IMR-90 (cell line): ENCODE data around the gene LLPH. TPM values are rescaled to one million over a fixed set of nuclear protein-coding genes. Genes with fewer than 3 reads are reported as not detected.

Experiments
- ATAC-seq: fragments of 200-7000 bp; cut with Tn5 transposase; 2 replicates; pipeline ENCODE4 v1.9.1; 2020; ENCODE audit warnings: low read depth, mild to moderate bottlenecking, moderate library complexity
- BruUV-seq: library from RNA; stranded (reverse); fragments of 400-500 nt; replicated peaks from 2 replicates; lab custom pipeline; 2021; lab: Mats Ljungman, UMichigan
- CTCF ChIA-PET: fragments of 300-600 bp; formaldehyde crosslinking; extraction: SDS; loops from one replicate; lab custom pipeline; 2021; ENCODE audit warnings: antibody characterized with exemption; lab: Yijun Ruan, JAX
- POLR2A ChIA-PET: fragments of 300-600 bp; sonication (Branson Sonifier 250); formaldehyde crosslinking; loops from one replicate; lab custom pipeline; 2022; ENCODE audit warnings: antibody characterized with exemption; ENCODE audit not compliant: unreplicated experiment; lab: Charles Lee
- DNase-seq: peaks from one replicate; pipeline ENCODE4 v3.0.0; 2013
- H2AFZ ChIP-seq: replicated peaks from 2 replicates; pipeline ENCODE3; 2013; ENCODE audit warnings: low read length, mild to moderate bottlenecking; ENCODE audit not compliant: poor library complexity
- H2AK5ac ChIP-seq: 2 replicates; pipeline ENCODE4 v1.6.1; 2013; ENCODE audit warnings: low read depth, low read length, inconsistent platforms
- H2AK9ac ChIP-seq: replicated peaks from 2 replicates; pipeline ENCODE3; 2013; ENCODE audit warnings: mild to moderate bottlenecking, low read depth, low read length, moderate library complexity; ENCODE audit not compliant: poor library complexity
- H2BK120ac ChIP-seq: 2 replicates; pipeline ENCODE4 v1.6.1; 2013; ENCODE audit warnings: low read depth, low read length, inconsistent platforms
- H2BK15ac ChIP-seq: 3 replicates; pipeline ENCODE4 v1.6.1; 2013; ENCODE audit warnings: low read depth, low read length, inconsistent platforms
- H2BK20ac ChIP-seq: 2 replicates; pipeline ENCODE4 v1.6.1; 2013; ENCODE audit warnings: low read depth, mild to moderate bottlenecking, inconsistent platforms, low read length, moderate library complexity
- H2BK5ac ChIP-seq: 2 replicates; pipeline ENCODE4 v1.6.1; 2013; ENCODE audit warnings: mild to moderate bottlenecking, low read depth, low read length, inconsistent platforms; ENCODE audit not compliant: poor library complexity, severe bottlenecking
- H3K14ac ChIP-seq: replicated peaks from 2 replicates; pipeline ENCODE4 v1.6.1; 2013; ENCODE audit warnings: low read depth, low read length, inconsistent platforms
- H3K18ac ChIP-seq: 2 replicates; pipeline ENCODE4 v1.6.1; 2013; ENCODE audit warnings: low read depth, low read length, control low read depth
- H3K23ac ChIP-seq: 2 replicates; pipeline ENCODE4 v1.6.1; 2013; ENCODE audit warnings: low read depth, low read length, inconsistent platforms
- H3K27ac ChIP-seq: 2 replicates; pipeline ENCODE4 v1.5.1; 2013; ENCODE audit warnings: mild to moderate bottlenecking, control low read depth, low read length; ENCODE audit not compliant: insufficient read depth
- H3K27me3 ChIP-seq: 2 replicates; pipeline ENCODE4 v1.6.1; 2013; ENCODE audit warnings: low read length; ENCODE audit not compliant: control insufficient read depth, insufficient read depth
- H3K36me3 ChIP-seq: 2 replicates; pipeline ENCODE4 v1.6.1; 2013; ENCODE audit warnings: low read length, mixed read lengths; ENCODE audit not compliant: control insufficient read depth, insufficient read depth
- H3K4ac ChIP-seq: 2 replicates; pipeline ENCODE4 v1.6.1; 2013; ENCODE audit warnings: low read depth, low read length, inconsistent platforms
- H3K4me1 ChIP-seq: 2 replicates; pipeline ENCODE4 v1.6.1; 2013; ENCODE audit warnings: low read length, mixed read lengths; ENCODE audit not compliant: control insufficient read depth, insufficient read depth
- H3K4me2 ChIP-seq: 2 replicates; pipeline ENCODE4 v1.6.1; 2013; ENCODE audit warnings: low read depth, mild to moderate bottlenecking, control low read depth, low read length, moderate library complexity
- H3K4me3 ChIP-seq: 2 replicates; pipeline ENCODE4 v1.5.1; 2013; ENCODE audit warnings: low read depth, mild to moderate bottlenecking, control low read depth, low read length, moderate library complexity; ENCODE audit not compliant: insufficient read depth
- H3K56ac ChIP-seq: 2 replicates; pipeline ENCODE4 v1.6.1; 2013; ENCODE audit warnings: low read length, inconsistent platforms; ENCODE audit not compliant: insufficient read depth; ENCODE audit errors: extremely low read depth
- H3K79me1 ChIP-seq, 2 experiments: 2 replicates each; pipeline ENCODE4 v1.6.1; 2013; ENCODE audit warnings: low read length in 2 of 2, inconsistent platforms in 1 of 2, low read depth in 1 of 2
- H3K9ac ChIP-seq: 2 replicates; pipeline ENCODE4 v1.6.1; 2013; ENCODE audit warnings: low read depth, low read length, control low read depth
- H3K9me1 ChIP-seq: 2 replicates; pipeline ENCODE4 v1.6.1; 2013; ENCODE audit warnings: low read length, inconsistent platforms; ENCODE audit not compliant: insufficient read depth
- H3K9me3 ChIP-seq: 2 replicates; pipeline ENCODE4 v1.6.1; 2013; ENCODE audit warnings: low read length; ENCODE audit not compliant: control insufficient read depth, insufficient read depth
- H4K20me1 ChIP-seq: 2 replicates; pipeline ENCODE4 v1.6.1; 2013; ENCODE audit warnings: low read length, inconsistent platforms; ENCODE audit not compliant: insufficient read depth
- H4K5ac ChIP-seq: 2 replicates; pipeline ENCODE4 v1.6.1; 2013; ENCODE audit warnings: mild to moderate bottlenecking, low read depth, low read length, control low read depth
- H4K8ac ChIP-seq, 2 experiments: 2 replicates each; pipeline ENCODE4 v1.6.1; 2013; ENCODE audit warnings: low read depth in 2 of 2, low read length in 2 of 2, control low read depth in 1 of 2, inconsistent platforms in 1 of 2
- H4K91ac ChIP-seq: 2 replicates; pipeline ENCODE4 v1.6.1; 2013; ENCODE audit warnings: low read depth, low read length, inconsistent platforms; ENCODE audit not compliant: insufficient read depth
- CTCF ChIP-seq: conservative IDR thresholded peaks from 2 replicates; pipeline ENCODE4 v1.5.1; 2012; ENCODE audit warnings: mild to moderate bottlenecking, low read depth, low read length, improper control_type of control experiment
- ELK1 ChIP-seq: fragments of 150-350 bp; IDR thresholded peaks from 2 replicates; pipeline ENCODE4 v1.6.1; 2016; ENCODE audit warnings: low read depth, mild to moderate bottlenecking, low read length, moderate library complexity, borderline replicate concordance
- MAFK ChIP-seq: IDR thresholded peaks from 2 replicates; pipeline ENCODE4 v1.6.1; 2012; ENCODE audit warnings: low read depth, low read length, improper control_type of control experiment
- WGBS, 2 experiments: methylation state at CpG; one replicate each; pipeline versions ENCODE4 v1.1.5 to v1.1.7; 2013; ENCODE audit warnings: missing lambda C conversion rate in 2 of 2; ENCODE audit not compliant: insufficient read length in 1 of 2; ENCODE audit errors: extremely low coverage in 2 of 2; 5-methylcytosine and 5-hydroxymethylcytosine counted together
- dilution Hi-C: fragments of 300-500 bp; cut with HindIII; formaldehyde crosslinking; loops from one replicate; pipeline ENCODE4 v1.14.3; 2018; ENCODE audit warnings: low sequenced_read_pairs; ENCODE audit not compliant: unreplicated experiment
- in situ Hi-C: fragments of 300-500 bp; cut with MboI; formaldehyde crosslinking; loops from 3 replicates; pipeline ENCODE4 v1.14.3; 2019; ENCODE audit warnings: low sequenced_read_pairs, inconsistent platforms, mixed read lengths
- intact Hi-C: fragments of 100-400 bp; cut with micrococcal nuclease; formaldehyde crosslinking; loops from 2 replicates; pipeline ENCODE4 v1.10.0; 2022
- polyA plus RNA-seq, 3 experiments: library from polyadenylated mRNA; depleted of rRNA; stranded (reverse); fragments of >200 nt; gene quantifications; 2 replicates each; pipeline ENCODE4 v1.2.3, GENCODE V29; 2012; ENCODE audit warnings: low replicate concordance in 1 of 3
- total RNA-seq: library from RNA; depleted of rRNA; stranded (reverse); fragments of >200 nt; gene quantifications from 2 replicates; pipeline ENCODE4 v1.2.3, GENCODE V29; 2012

Gene LLPH
- total and polyA plus RNA-seq, 2 of the 4 experiments (the other 2 are of a cell fraction) = 2.7 to 17.0 TPM

- BruUV-seq = no TSS peak
- Histone ChIP-seq H3K27ac (no peak overlapping the region), H3K23ac (peak overlapping the region; percentile 56; the same call in 1 of the 2 replicates), H3K79me1 (no peaks in the 10 kb centered on the region), H3K4me3 (no peak overlapping the region), H2BK5ac (no peak overlapping the region), H3K56ac (no peak overlapping the region), H2AK5ac (no peak overlapping the region), H2AFZ (no peak overlapping the region), H2BK120ac (no peak overlapping the region), H2AK9ac (no peak overlapping the region), H3K36me3 (no peaks in the 10 kb centered on the region), H4K5ac (no peak overlapping the region), H2BK15ac (0 out of 3 replicates have a peak overlapping the region, but pooled peaks have one; percentile 57), H3K4me1 (peaks cover 4% of the 10 kb centered on the region), H4K8ac (no peak overlapping the region), H3K4me2 (no peak overlapping the region), H3K18ac (no peak overlapping the region), H3K14ac (no peak overlapping the region), H3K4ac (no peak overlapping the region; the same call in 1 of the 2 replicates), H2BK20ac (no peak overlapping the region), H4K91ac (no peak overlapping the region), H4K20me1 (no peaks in the 10 kb centered on the region), H3K9ac (no peak overlapping the region), H3K9me3 (no peaks in the 10 kb centered on the region), H3K9me1 (no peaks in the 10 kb centered on the region), H3K27me3 (no peaks in the 10 kb centered on the region)
- ATAC-seq (peak; percentile 21; the same call in 1 of the 2 replicates), DNase-seq (peak; percentile 31)
- intact Hi-C loops = loop anchor here (10.0 kb wide), 1 partner anchor 1298 kb away; no protein-coding TSS in a partner anchor
- ChIA-PET POLR2A (interaction anchor here (0.6 kb wide), 1 partner anchor 338 kb away, joined by 3 read pairs; no protein-coding TSS in a partner anchor), CTCF (interaction anchor here (0.6 kb wide), 1 partner anchor 83 kb away, joined by 3 read pairs; no protein-coding TSS in a partner anchor)
- in situ Hi-C loops = loop anchor here (10.0 kb wide), 1 partner anchor 1208 kb away; no protein-coding TSS in a partner anchor
- WGBS, 2 experiments = no CpG with 5 or more reads among the region's 3 CpGs
- dilution Hi-C loops = no loop called here
- no peak for TF ChIP-seq ELK1
- 0 out of 2 replicates have a peak, but pooled peaks have one; percentile 9 for TF ChIP-seq CTCF
- no peak for TF ChIP-seq MAFK
These were observed 27.3 kb downstream of the LLPH start for GRCh38 chr12:66103016-66103913.
